ENCODE data around the gene PNLIPRP2. TPM values are rescaled to one million over a fixed set of nuclear protein-coding genes. Genes with fewer than 3 reads are reported as not detected.

PNLIPRP2 gene
- total RNA-seq, 1 experiment from 2014 or later: 0.28 TPM

DNA sequence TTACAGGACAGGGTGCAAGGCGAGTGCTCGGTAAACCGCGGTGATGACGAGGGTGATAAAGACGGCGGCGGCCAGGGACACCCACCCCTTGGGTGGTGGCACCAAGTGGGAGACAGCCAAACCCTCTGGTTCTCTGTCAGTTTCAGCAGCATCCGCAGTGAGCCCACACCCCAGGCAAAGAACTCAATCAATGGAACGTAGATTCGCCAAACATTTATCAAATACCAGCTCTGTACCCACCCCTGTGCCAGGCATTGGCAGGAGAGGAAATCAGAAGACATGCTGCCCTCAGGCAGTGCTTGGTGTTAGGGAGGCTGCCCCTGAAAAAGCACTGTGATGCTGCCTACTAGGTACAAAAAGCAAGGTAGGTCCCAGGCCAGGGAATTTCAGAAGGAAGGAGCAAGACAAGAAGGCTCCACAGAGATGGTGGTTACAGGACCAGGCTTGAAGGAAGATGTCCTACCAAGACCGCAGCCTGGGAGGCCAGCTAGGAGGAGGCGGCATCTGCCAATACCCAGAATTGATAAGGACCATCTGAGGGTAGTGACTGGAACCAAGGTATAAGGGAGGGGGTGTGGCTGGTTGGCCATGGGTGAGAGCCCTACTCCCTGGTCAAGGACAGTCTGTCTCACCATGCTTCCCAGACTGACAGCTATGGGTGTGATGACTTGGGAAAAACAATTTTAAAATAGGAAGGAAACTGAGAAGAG, 10.2 kb upstream of the PNLIPRP2 start:
- Mint-ChIP-seq H3K27ac (no peak overlapping the region), H3K9me3 (peaks cover 18% of the 10 kb centered on the region)
- CTCF ChIA-PET: no interaction called here

GRCh38 chr10:116611153-116611545, 9.6 kb upstream of the PNLIPRP2 start:
- Mint-ChIP-seq H3K9me3 (peaks cover 18% of the 10 kb centered on the region), H3K27ac (no peak overlapping the region), H3K4me1 (peaks cover 12% of the 10 kb centered on the region), H3K36me3 (peaks cover 3% of the 10 kb centered on the region; the same call in 1 of the 2 replicates), H3K4me3 (no peak overlapping the region), H3K27me3 (ENCODE audit: low read depth) (peaks cover 20% of the 10 kb centered on the region)
- no peak for ATAC-seq
- ChIA-PET CTCF (no interaction called here), POLR2A (no interaction called here)
- TF ChIP-seq PREB (CRISPR knock-in tag; IDR thresholded peaks at IDR 0.05; ENCODE audit: borderline replicate concordance) (no peak), ARID4B (CRISPR knock-in tag; IDR thresholded peaks at IDR 0.05; ENCODE audit: borderline replicate concordance) (no peak)
- TF ChIP-seq, protein P1, sequence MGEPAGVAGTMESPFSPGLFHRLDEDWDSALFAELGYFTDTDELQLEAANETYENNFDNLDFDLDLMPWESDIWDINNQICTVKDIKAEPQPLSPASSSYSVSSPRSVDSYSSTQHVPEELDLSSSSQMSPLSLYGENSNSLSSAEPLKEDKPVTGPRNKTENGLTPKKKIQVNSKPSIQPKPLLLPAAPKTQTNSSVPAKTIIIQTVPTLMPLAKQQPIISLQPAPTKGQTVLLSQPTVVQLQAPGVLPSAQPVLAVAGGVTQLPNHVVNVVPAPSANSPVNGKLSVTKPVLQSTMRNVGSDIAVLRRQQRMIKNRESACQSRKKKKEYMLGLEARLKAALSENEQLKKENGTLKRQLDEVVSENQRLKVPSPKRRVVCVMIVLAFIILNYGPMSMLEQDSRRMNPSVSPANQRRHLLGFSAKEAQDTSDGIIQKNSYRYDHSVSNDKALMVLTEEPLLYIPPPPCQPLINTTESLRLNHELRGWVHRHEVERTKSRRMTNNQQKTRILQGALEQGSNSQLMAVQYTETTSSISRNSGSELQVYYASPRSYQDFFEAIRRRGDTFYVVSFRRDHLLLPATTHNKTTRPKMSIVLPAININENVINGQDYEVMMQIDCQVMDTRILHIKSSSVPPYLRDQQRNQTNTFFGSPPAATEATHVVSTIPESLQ (CRISPR knock-in tag; IDR thresholded peaks at IDR 0.05): no peak
- TF ChIP-seq, protein P2, sequence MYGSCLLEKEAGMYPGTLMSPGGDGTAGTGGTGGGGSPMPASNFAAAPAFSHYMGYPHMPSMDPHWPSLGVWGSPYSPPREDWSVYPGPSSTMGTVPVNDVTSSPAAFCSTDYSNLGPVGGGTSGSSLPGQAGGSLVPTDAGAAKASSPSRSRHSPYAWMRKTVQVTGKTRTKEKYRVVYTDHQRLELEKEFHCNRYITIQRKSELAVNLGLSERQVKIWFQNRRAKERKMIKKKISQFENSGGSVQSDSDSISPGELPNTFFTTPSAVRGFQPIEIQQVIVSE (CRISPR knock-in tag; IDR thresholded peaks at IDR 0.05; ENCODE audit: borderline replicate concordance): no peak
- no peak for DNase-seq (ENCODE audit: low spot score)

More for the DNA sequence above, 10.2 kb upstream of the PNLIPRP2 start:
- H3K36me3 Mint-ChIP-seq: peaks cover 3% of the 10 kb centered on the region; the same call in 1 of the 2 replicates
- POLR2A ChIA-PET: no interaction called here
- peak overlapping the region; percentile 72; the same call in 1 of the 2 replicates for H3K4me3 Mint-ChIP-seq
- peaks cover 20% of the 10 kb centered on the region for H3K27me3 Mint-ChIP-seq (ENCODE audit: low read depth)
- ATAC-seq (no peak), DNase-seq (ENCODE audit: low spot score) (no peak)
- peaks cover 12% of the 10 kb centered on the region for H3K4me1 Mint-ChIP-seq
- TF ChIP-seq E2F4 (CRISPR knock-in tag; IDR thresholded peaks at IDR 0.05; ENCODE audit: borderline replicate concordance, low read depth): no peak
- TF ChIP-seq PRRX2 (CRISPR knock-in tag; IDR thresholded peaks at IDR 0.05): no peak
- TF ChIP-seq ELF4 (CRISPR knock-in tag; IDR thresholded peaks at IDR 0.05; ENCODE audit: low read depth): no peak
- no peak for TF ChIP-seq NFYB (CRISPR knock-in tag; conservative IDR thresholded peaks at IDR 0.05; ENCODE audit: low read depth)
- no peak for TF ChIP-seq NFE2L1 (CRISPR knock-in tag; IDR thresholded peaks at IDR 0.05)
- no peak for TF ChIP-seq TEAD4 (CRISPR knock-in tag; IDR thresholded peaks at IDR 0.05)
- TF ChIP-seq SMAD4 (CRISPR knock-in tag; IDR thresholded peaks at IDR 0.05): no peak
- TF ChIP-seq PREB (CRISPR knock-in tag; IDR thresholded peaks at IDR 0.05; ENCODE audit: borderline replicate concordance): no peak
- no peak for TF ChIP-seq RORB (CRISPR knock-in tag; IDR thresholded peaks at IDR 0.05)
- TF ChIP-seq, protein P3, sequence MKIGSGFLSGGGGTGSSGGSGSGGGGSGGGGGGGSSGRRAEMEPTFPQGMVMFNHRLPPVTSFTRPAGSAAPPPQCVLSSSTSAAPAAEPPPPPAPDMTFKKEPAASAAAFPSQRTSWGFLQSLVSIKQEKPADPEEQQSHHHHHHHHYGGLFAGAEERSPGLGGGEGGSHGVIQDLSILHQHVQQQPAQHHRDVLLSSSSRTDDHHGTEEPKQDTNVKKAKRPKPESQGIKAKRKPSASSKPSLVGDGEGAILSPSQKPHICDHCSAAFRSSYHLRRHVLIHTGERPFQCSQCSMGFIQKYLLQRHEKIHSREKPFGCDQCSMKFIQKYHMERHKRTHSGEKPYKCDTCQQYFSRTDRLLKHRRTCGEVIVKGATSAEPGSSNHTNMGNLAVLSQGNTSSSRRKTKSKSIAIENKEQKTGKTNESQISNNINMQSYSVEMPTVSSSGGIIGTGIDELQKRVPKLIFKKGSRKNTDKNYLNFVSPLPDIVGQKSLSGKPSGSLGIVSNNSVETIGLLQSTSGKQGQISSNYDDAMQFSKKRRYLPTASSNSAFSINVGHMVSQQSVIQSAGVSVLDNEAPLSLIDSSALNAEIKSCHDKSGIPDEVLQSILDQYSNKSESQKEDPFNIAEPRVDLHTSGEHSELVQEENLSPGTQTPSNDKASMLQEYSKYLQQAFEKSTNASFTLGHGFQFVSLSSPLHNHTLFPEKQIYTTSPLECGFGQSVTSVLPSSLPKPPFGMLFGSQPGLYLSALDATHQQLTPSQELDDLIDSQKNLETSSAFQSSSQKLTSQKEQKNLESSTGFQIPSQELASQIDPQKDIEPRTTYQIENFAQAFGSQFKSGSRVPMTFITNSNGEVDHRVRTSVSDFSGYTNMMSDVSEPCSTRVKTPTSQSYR (CRISPR knock-in tag; IDR thresholded peaks at IDR 0.05): no peak
- no peak for TF ChIP-seq NR3C1 (CRISPR knock-in tag; conservative IDR thresholded peaks at IDR 0.05; ENCODE audit: low read depth)
- TF ChIP-seq ZNF512 (CRISPR knock-in tag; IDR thresholded peaks at IDR 0.05; ENCODE audit: borderline replicate concordance): no peak
